DOHH2 (cell line): Measurements from ENCODE around the gene GSX2.

Experiments
- H3F3A ChIP-seq: fragments of 200-600 bp; sonication (generic), shearing (Covaris generic); 2 replicates; pipeline ENCODE4 v1.6.0; 2016; ENCODE audit warnings: antibody characterized with exemption, mild to moderate bottlenecking; ENCODE audit not compliant: control insufficient read depth, insufficient read depth
- H3K27ac ChIP-seq: fragments of 200-600 bp; sonication (generic); 2 replicates; pipeline ENCODE4 v1.5.1; 2014; ENCODE audit warnings: low read depth, mild to moderate bottlenecking, low read length, moderate library complexity
- H3K27me3 ChIP-seq: fragments of 200-600 bp; sonication (generic); 2 replicates; pipeline ENCODE4 v1.6.1; 2014; ENCODE audit warnings: mild to moderate bottlenecking, low read length, mixed read lengths; ENCODE audit not compliant: control insufficient read depth
- H3K36me3 ChIP-seq: fragments of 200-600 bp; sonication (generic); 2 replicates; pipeline ENCODE4 v1.6.1; 2014; ENCODE audit warnings: mild to moderate bottlenecking, low read length, moderate library complexity, mixed read lengths; ENCODE audit not compliant: control insufficient read depth
- H3K4me1 ChIP-seq: fragments of 200-600 bp; sonication (generic); 2 replicates; pipeline ENCODE4 v1.6.1; 2014; ENCODE audit warnings: mild to moderate bottlenecking, low read length, mixed read lengths; ENCODE audit not compliant: control insufficient read depth
- H3K4me2 ChIP-seq: fragments of 200-600 bp; sonication (generic); 2 replicates; pipeline ENCODE4 v1.6.0; 2014; ENCODE audit warnings: mild to moderate bottlenecking, low read length, moderate library complexity
- H3K4me3 ChIP-seq: fragments of 200-600 bp; sonication (generic); 2 replicates; pipeline ENCODE4 v1.5.1; 2014; ENCODE audit warnings: mild to moderate bottlenecking, low read length, mixed read lengths
- H3K79me2 ChIP-seq: fragments of 200-600 bp; sonication (generic); 2 replicates; pipeline ENCODE4 v1.6.1; 2014; ENCODE audit warnings: mild to moderate bottlenecking, low read length, mixed read lengths; ENCODE audit not compliant: control insufficient read depth
- H3K9me2 ChIP-seq: fragments of 200-600 bp; sonication (generic); replicated peaks from 2 replicates; pipeline ENCODE4 v1.6.1; 2014; ENCODE audit warnings: mild to moderate bottlenecking, low read length, mixed read lengths; ENCODE audit not compliant: control insufficient read depth
- H3K9me3 ChIP-seq: fragments of 200-600 bp; sonication (generic); 2 replicates; pipeline ENCODE4 v1.6.1; 2014; ENCODE audit warnings: antibody characterized with exemption, low read length, mixed read lengths; ENCODE audit not compliant: control insufficient read depth, insufficient read depth
- H4K20me1 ChIP-seq: fragments of 200-600 bp; sonication (generic); 2 replicates; pipeline ENCODE4 v1.6.0; 2014; ENCODE audit warnings: low read depth, mild to moderate bottlenecking, antibody characterized with exemption, low read length, moderate library complexity; ENCODE audit not compliant: control insufficient read depth, insufficient read depth
- CTCF ChIP-seq: fragments of 200-600 bp; sonication (generic); IDR thresholded peaks from one replicate; pipeline ENCODE4 v1.5.1; 2014; ENCODE audit warnings: antibody characterized with exemption, mild to moderate bottlenecking, low read depth, low read length; ENCODE audit not compliant: poor library complexity, severe bottlenecking
- EZH2phosphoT487 ChIP-seq: fragments of 200-600 bp; sonication (generic); IDR thresholded peaks from 2 replicates; pipeline ENCODE4 v1.6.1; 2017; ENCODE audit warnings: borderline replicate concordance, mild to moderate bottlenecking, antibody characterized with exemption, low read length, moderate library complexity, mixed read lengths

GSX2 gene

DNA sequence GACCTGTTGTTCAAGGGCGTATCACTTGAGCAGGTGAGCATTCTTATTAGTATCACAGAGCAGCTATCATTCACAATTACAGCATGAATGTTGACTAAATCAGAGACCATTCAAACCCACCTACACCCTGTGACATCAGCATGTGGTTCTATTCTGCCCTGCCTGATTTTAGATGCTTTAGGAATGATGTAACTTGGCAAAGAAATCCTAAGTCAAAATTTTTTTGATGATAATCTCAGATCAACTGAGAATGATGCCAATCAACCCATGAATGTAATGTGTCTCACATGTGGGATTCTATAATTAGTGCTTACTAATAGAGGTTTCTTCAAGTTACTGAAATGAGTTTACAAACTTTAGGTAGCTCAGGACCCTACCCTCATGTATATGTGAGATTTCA lies 22.2 kb upstream of the GSX2 start:
- H3K9me3 ChIP-seq: no peaks in the 10 kb centered on the region
- H3K4me1 ChIP-seq: no peaks in the 10 kb centered on the region
- no peak overlapping the region for H3K4me2 ChIP-seq
- no peak overlapping the region for H3K27ac ChIP-seq
- no peaks in the 10 kb centered on the region for H4K20me1 ChIP-seq
- no peaks in the 10 kb centered on the region for H3F3A ChIP-seq
- H3K4me3 ChIP-seq: no peak overlapping the region
- H3K36me3 ChIP-seq: no peaks in the 10 kb centered on the region
- 0 out of 2 replicates have a peak, but pooled peaks cover 5% of the 10 kb centered on the region for H3K27me3 ChIP-seq
- H3K79me2 ChIP-seq: no peaks in the 10 kb centered on the region
- no peaks in the 10 kb centered on the region for H3K9me2 ChIP-seq
- TF ChIP-seq CTCF: no peak

DNA sequence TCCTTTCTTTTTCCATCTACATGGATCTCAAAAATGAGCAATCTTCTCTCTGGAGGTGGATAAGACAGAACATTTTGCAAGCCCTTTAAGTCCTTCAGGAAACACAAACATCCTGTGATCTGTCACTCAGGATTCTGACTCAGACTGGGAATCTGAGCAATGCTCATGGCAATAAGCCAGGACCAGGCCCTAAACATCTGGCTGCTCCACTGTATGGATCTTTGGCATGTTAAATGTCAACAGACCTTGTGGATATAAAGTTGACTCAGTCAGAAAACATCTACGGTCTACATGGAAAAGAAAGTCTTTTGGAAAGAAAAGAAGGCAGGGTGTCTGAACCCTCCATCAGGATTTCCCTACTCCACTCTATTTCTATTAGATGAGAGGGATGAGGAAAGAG lies 17.8 kb upstream of the GSX2 start:
- Histone ChIP-seq H3K36me3 (no peaks in the 10 kb centered on the region), H3K4me3 (no peak overlapping the region), H3K4me2 (no peak overlapping the region), H3K9me2 (no peaks in the 10 kb centered on the region), H3K27ac (no peak overlapping the region), H3K27me3 (0 out of 2 replicates have a peak, but pooled peaks cover 4% of the 10 kb centered on the region), H4K20me1 (no peaks in the 10 kb centered on the region), H3K79me2 (no peaks in the 10 kb centered on the region), H3K9me3 (no peaks in the 10 kb centered on the region), H3K4me1 (no peaks in the 10 kb centered on the region), H3F3A (no peaks in the 10 kb centered on the region)
- no peak for TF ChIP-seq CTCF
- TF ChIP-seq EZH2phosphoT487: no peak

DNA sequence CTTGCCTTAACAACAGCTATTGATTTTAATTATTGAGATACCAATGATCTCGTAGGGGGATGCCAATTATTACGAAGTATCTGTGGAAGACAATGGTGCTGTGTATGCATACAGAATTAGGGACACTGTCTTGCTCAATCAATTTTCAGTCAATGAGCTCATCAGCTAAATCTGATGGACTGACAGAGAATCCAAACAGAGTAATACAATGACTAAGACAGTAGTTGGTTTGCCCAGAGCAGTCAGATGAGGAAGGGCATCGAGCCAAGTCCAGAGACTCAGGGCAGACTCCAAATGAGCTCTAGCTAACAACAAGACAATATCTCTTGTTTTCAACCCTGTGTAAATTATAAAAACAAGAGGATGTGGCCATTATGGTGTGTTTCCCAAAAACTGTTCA lies 14.7 kb upstream of the GSX2 start:
- no peaks in the 10 kb centered on the region for H3K79me2 ChIP-seq
- H3K27ac ChIP-seq: no peak overlapping the region
- no peaks in the 10 kb centered on the region for H3K4me1 ChIP-seq
- no peak overlapping the region for H3K4me3 ChIP-seq
- H3K27me3 ChIP-seq: peaks cover 4% of the 10 kb centered on the region; the same call in 1 of the 2 replicates
- H3K9me2 ChIP-seq: no peaks in the 10 kb centered on the region
- H3K4me2 ChIP-seq: no peak overlapping the region
- no peaks in the 10 kb centered on the region for H4K20me1 ChIP-seq
- H3K9me3 ChIP-seq: no peaks in the 10 kb centered on the region
- no peaks in the 10 kb centered on the region for H3F3A ChIP-seq
- H3K36me3 ChIP-seq: no peaks in the 10 kb centered on the region
- no peak for TF ChIP-seq EZH2phosphoT487
- TF ChIP-seq CTCF: no peak

DNA sequence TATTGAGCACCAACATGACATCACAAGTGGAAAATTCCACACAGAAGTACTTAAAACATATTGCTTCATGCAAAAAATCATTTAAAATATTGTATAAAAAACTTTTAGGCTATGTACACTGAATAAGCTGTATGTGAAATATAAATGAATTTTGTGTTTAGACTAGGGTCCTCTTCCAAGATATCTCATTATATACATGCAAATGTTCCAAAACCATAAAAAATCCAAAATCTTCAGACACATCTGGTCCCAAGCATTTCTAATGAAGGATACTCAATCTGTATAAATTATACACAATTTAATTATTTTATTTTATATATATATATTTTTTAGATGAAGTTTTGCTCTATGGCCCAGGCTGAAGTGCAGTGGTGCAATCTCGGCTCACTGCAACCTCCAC lies 10.1 kb upstream of the GSX2 start:
- peaks cover 32% of the 10 kb centered on the region for H3K4me1 ChIP-seq
- no peak overlapping the region for H3K4me3 ChIP-seq
- no peaks in the 10 kb centered on the region for H3F3A ChIP-seq
- peaks cover 49% of the 10 kb centered on the region for H3K27me3 ChIP-seq
- no peaks in the 10 kb centered on the region for H3K79me2 ChIP-seq
- H3K36me3 ChIP-seq: no peaks in the 10 kb centered on the region
- H3K27ac ChIP-seq: no peak overlapping the region
- TF ChIP-seq CTCF (no peak), EZH2phosphoT487 (no peak)
- no peaks in the 10 kb centered on the region for H3K9me2 ChIP-seq
- H4K20me1 ChIP-seq: no peaks in the 10 kb centered on the region
- no peak overlapping the region for H3K4me2 ChIP-seq
- no peaks in the 10 kb centered on the region for H3K9me3 ChIP-seq
